GM21367 (cell line): ENCODE results near the gene SRD5A1.

Experiments used
- ATAC-seq: cut with Tn5 transposase; IDR thresholded peaks from one replicate; pipeline ENCODE4 v1.9.1; 2021; ENCODE audit not compliant: unreplicated experiment

SRD5A1 gene

GRCh38 chr5:6711409-6712141 lies 78.3 kb downstream of the SRD5A1 start:
- no peak for ATAC-seq

DNA sequence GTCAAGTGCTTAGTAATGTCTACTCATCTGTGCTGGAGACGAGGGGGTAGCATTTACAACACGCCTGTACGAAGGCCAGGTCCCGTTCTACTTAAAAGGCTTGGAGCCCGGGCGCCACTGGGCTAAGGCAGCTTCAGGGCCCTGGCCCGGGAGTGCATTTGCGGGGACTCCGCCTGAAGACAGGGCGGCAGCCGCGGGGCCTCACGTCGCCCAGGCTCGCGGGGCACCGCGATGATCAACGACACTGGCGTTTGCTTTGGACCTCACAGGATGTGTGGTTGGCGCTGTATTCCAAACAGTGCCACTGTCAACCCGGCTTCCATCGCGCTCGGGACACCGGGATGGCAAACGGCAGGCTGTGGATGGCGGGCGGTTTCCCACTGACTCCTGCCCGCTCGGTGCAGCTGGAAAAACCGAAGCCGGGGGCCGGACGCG lies 78.9 kb downstream of the SRD5A1 start:
- peak; percentile 11 for ATAC-seq

- peak; percentile 49 for ATAC-seq
Observed at GRCh38 chr5:6712577-6713273, 79.5 kb downstream of the SRD5A1 start.

DNA sequence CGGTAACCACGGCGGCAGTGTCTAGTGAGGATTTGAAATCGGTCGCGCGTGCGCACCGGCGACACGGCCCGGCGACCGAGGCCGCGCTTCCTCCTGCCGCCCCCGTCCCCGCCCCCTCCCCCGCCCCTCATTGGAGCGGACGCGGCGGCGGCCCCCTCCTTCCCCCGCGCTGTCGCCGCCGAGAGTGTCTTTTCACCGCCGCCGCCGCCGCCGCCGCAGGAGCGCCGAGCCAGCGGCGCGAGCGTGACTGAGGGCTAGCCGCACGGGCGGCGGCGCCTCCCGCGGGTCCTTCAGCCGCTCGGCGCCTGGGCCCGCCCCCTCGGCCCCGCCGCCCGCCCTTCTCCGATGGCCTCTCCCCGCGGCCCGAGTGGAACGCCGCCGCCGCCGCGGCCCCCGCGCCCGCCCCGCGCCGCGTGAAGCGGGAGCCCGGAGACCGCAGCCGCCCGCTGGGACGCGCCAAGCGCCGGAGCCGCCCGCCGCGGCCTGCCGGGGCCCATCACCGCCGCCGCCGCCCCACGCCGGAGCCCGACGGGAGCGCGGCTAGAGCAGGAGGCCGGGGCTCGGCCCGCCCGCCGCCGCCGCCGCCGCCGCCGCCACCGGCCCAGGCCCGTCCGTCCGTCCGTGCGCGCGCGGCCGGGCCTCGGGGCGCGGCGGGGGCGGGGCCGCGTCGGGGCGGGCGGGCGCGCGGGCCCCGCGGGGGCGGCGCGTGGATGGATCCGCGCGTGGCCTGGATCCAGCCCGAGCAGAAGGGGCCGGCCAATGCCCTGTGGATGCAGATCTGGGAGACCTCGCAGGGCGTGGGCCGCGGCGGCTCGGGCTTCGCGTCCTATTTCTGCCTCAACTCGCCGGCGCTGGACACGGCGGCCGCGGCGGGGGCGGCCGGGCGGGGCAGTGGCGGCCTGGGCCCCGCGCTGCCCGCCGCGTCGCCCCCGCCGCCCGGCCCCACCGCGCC lies 80.3 kb downstream of the SRD5A1 start, which contains the start of gene TENT4A:
TENT4A (plus strand) TSS at position 159 of the 952 bp plus-strand sequence; CDS start at position 711, 552 bp downstream.
- no peak for ATAC-seq

- ATAC-seq: no peak
Observed at GRCh38 chr5:6714226-6715041, 81.2 kb downstream of the SRD5A1 start.

DNA sequence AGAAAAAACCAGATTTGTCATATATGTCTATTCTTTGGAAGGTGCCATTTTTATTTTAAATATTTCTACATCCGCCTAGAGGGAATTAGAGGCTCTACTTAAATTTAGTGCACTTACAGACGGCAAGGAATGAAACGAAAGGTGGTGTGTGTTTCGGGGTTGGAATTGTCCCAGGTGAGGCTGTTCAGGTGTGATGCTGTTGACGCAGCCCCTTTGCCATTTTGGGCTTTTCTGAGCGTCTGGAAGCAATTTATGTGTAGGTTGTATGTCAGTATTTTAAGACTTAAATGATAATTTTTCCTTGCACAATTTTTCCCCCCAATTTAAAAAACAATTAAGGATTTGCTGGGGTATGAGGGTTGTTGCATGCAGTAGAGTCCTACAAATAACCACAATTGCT lies 82.0 kb downstream of the SRD5A1 start:
- ATAC-seq: no peak

- no peak for ATAC-seq
Observed at GRCh38 chr5:6715758-6716628, 82.8 kb downstream of the SRD5A1 start.

DNA sequence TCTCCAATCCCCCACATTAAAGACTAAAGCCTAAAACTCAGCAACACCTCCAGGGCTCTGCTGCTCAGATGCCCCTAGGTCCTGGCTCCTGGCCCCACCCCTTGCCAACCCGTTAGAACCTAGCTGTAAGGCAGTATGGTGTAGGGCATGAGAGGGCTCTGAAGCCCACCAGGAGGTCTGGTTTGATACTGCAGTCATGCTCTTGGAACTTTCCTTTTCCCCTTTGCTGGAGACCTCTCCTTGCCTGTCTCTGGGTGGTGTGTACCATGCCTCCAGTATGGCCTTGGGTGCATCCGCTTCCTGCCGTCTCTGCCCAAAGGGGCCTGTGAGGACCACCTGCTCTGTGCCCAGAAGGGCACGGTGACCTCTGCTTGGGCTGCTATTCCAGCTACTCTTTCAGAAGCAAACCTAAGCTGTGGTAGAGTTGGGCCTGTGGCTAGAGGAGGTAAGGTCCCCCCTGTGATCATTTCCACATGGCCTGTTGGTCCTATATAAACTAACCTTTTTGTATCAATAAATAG lies 83.4 kb downstream of the SRD5A1 start:
- no peak for ATAC-seq

DNA sequence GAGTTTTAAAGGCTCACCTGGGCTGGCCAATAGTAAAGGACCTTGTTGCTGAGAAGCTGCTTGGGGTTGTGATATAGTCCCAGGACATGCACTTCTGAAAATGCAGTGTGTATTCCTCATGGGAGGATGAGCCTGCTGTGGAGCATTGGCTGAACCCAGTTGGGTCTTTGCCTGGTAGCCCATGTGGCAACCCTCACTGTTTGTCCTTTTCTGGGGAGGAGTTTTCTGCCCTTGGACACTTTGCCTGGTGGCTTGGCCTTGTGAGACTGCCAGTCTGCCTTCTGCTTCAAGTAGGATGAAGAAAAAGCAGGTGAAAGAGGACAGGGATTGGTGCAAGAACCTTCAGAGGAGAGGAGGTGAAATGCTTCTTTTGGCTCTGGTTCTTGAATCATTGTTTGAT lies 84.0 kb downstream of the SRD5A1 start:
- ATAC-seq: no peak

DNA sequence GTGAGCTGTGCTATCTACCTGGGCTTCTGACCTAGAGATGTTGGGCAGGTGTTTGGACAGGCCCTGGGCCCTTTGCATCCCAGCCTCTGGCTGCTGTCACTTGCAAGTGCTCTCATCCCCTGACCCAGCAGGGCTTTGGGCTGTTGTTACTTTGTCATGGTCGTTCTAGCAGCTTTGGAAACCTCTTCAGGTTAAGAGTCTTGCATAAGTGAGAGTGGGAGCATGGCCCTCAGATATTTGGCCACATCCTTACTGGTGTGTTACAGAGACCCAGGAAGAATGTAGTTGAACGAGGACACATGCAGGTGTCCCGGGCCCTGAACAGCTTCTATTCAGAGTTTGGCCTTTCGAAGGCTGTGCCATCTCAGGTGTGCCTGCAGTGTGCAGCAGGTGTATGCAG lies 84.4 kb downstream of the SRD5A1 start:
- no peak for ATAC-seq

GRCh38 chr5:6718161-6718681 lies 85.0 kb downstream of the SRD5A1 start:
- ATAC-seq: no peak

DNA sequence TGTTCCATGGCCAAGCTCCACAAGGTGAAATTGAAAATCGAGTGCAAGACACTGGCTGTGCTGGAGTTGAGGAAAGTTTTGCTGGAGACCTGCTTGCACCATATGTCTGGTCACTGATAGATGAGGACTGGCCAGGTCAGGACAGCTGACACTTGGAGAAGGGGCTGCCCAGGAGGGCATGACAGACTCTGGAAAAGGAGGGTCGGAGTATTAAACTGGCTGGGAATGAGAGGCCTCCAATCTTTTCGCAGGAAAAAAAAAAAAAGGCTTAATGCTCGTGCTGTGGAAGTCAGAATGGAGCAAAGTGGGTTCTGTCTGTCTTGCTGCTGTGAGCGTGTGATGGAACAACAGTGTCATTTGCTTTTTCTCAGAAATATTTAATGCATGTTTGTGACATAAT lies 85.5 kb downstream of the SRD5A1 start:
- no peak for ATAC-seq

GRCh38 chr5:6719417-6719816 lies 86.2 kb downstream of the SRD5A1 start:
- ATAC-seq: no peak

DNA sequence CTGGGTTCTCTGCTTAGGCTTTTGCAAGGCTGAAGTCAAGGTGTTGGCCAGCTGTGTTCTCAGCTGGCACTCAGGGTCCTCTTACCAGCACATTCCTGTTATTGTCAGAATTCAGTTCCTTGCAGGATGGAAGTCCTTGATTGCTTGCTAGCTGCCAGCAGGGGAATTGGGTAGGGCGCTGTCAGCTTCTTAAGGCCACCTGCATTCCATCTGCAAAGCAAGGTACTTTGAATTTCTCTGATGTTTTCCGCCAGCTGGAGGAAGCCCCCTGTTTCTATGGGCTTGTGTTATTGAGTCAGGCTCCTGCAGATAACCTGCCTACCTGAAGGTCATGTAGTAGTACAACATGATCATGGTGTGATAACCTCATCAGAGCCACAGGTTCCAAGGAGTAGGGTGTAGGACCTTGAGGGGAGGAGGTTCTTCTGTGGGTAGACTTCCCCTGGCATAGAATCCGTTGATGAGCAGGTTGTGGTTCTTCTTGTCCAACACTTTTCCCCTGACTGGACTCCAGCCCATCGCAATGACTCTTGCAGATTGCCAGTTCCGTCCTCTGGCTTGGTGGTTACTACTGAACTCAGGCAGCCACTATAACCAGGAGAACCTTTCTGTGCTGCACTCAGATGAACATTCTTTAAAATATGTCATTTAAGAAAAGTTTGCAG lies 86.8 kb downstream of the SRD5A1 start:
- ATAC-seq: no peak

DNA sequence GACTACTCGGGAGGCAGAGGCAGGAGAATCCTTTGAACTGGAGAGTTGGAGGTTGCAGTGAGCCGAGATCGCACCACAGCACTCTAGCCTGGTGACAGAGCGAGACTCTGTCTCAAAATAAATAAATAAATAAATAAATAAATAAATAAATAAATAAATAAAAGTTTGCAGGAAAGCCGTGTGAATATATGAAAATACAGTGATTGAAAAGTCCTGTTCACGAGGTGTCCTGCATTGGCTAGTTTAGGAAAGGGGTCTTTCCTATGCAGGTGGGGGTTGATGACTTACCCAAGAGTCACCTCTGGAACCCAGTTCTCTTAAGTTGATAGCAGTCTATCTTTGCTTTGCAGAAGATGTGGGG lies 87.3 kb downstream of the SRD5A1 start:
- ATAC-seq: no peak

DNA sequence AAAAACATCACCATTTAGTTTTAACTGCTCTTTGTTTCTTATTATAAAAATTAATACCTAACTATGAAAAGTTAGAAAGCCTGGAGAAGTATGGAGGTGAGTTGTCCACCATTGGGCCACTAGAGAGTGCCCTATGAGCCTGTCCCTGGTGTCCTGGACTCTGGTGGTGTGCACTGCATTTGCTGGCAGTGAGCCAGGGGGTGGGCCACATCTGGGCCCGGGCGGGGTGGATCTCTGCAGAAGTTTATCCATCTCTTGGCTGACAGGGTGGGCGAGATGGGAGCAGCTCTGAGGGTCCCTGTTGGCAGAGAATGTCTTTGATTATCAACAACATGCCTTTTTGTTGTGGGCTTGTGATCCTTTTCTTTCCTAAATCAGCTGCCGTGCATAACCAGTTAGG lies 88.2 kb downstream of the SRD5A1 start:
- no peak for ATAC-seq

DNA sequence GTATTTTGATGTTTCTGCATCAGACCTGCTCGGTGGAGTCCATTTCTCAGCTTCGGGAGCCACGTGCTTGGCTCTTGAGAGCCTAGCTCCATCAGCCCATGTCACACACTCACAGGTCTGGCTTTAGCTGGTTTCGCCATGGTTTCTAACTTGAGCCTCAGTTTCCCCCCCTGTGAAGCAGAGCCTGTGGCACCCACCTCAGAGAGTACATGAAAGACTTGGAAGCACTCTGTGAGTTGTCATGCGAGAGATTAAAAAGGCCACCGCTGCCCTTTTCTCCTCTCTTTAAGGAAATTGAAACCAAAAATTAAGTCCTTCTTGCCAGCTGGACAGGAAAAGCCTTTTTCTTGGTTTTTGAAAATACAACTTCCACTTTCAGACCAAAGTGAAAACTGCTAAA lies 88.8 kb downstream of the SRD5A1 start:
- no peak for ATAC-seq

- no peak for ATAC-seq
Observed at GRCh38 chr5:6723122-6723815, 90.0 kb downstream of the SRD5A1 start.
